Measurements from ENCODE around the gene SHISA6. TPM values are rescaled to one million over a fixed set of nuclear protein-coding genes. Genes with fewer than 3 reads are reported as not detected.

Gene SHISA6
- total RNA-seq, 1 donor from 2014 or later = not detected

- DNase-seq (ENCODE audit: extremely low spot score, unreplicated experiment) = no peak
- H3K27me3 Mint-ChIP-seq (ENCODE audit: unreplicated experiment) = no peaks in the 10 kb centered on the region
- no peaks in the 10 kb centered on the region for H3K36me3 Mint-ChIP-seq (ENCODE audit: unreplicated experiment)
- no peaks in the 10 kb centered on the region for H3K4me1 Mint-ChIP-seq (ENCODE audit: unreplicated experiment)
- H3K27ac Mint-ChIP-seq (ENCODE audit: unreplicated experiment) = no peak overlapping the region
- H3K9me3 Mint-ChIP-seq (ENCODE audit: unreplicated experiment) = peaks cover 12% of the 10 kb centered on the region
- TF ChIP-seq, protein P1, sequence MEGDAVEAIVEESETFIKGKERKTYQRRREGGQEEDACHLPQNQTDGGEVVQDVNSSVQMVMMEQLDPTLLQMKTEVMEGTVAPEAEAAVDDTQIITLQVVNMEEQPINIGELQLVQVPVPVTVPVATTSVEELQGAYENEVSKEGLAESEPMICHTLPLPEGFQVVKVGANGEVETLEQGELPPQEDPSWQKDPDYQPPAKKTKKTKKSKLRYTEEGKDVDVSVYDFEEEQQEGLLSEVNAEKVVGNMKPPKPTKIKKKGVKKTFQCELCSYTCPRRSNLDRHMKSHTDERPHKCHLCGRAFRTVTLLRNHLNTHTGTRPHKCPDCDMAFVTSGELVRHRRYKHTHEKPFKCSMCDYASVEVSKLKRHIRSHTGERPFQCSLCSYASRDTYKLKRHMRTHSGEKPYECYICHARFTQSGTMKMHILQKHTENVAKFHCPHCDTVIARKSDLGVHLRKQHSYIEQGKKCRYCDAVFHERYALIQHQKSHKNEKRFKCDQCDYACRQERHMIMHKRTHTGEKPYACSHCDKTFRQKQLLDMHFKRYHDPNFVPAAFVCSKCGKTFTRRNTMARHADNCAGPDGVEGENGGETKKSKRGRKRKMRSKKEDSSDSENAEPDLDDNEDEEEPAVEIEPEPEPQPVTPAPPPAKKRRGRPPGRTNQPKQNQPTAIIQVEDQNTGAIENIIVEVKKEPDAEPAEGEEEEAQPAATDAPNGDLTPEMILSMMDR (IDR thresholded peaks at IDR 0.05) = no peak
- no peak overlapping the region for H3K4me3 Mint-ChIP-seq (ENCODE audit: unreplicated experiment)
Measured at GRCh38 chr17:11589716-11590115, 348.7 kb downstream of the SHISA6 start.

GRCh38 chr17:11598274-11599221, 357.5 kb downstream of the SHISA6 start, which contains the start of gene DNAH9:
Gene DNAH9 (plus strand): TSS chr17:11598470. CDS start chr17:11598499, 29 bp downstream.
- no peak within 1 kb of the TSS for H3K27ac Mint-ChIP-seq (ENCODE audit: unreplicated experiment)
- H3K4me3 Mint-ChIP-seq (ENCODE audit: unreplicated experiment) = peak within 1 kb of the TSS; percentile 56
- H3K9me3 Mint-ChIP-seq (ENCODE audit: unreplicated experiment) = peaks cover 3% of the 10 kb centered on the region
- TF ChIP-seq, protein P1 (IDR thresholded peaks at IDR 0.05) = no peak
- peaks cover 8% of the 10 kb centered on the region for H3K27me3 Mint-ChIP-seq (ENCODE audit: unreplicated experiment)
- peak; percentile 87 for DNase-seq (ENCODE audit: extremely low spot score, unreplicated experiment)
- no peaks in the 10 kb centered on the region for H3K36me3 Mint-ChIP-seq (ENCODE audit: unreplicated experiment)
- H3K4me1 Mint-ChIP-seq (ENCODE audit: unreplicated experiment) = peaks cover 2% of the 10 kb centered on the region

- peaks cover 2% of the 10 kb centered on the region for H3K4me1 Mint-ChIP-seq (ENCODE audit: unreplicated experiment)
- no peak overlapping the region for H3K27ac Mint-ChIP-seq (ENCODE audit: unreplicated experiment)
- no peak overlapping the region for H3K4me3 Mint-ChIP-seq (ENCODE audit: unreplicated experiment)
- no peaks in the 10 kb centered on the region for H3K36me3 Mint-ChIP-seq (ENCODE audit: unreplicated experiment)
- no peak for DNase-seq (ENCODE audit: extremely low spot score, unreplicated experiment)
- TF ChIP-seq, protein P1 (IDR thresholded peaks at IDR 0.05) = no peak
- peaks cover 3% of the 10 kb centered on the region for H3K9me3 Mint-ChIP-seq (ENCODE audit: unreplicated experiment)
- peaks cover 8% of the 10 kb centered on the region for H3K27me3 Mint-ChIP-seq (ENCODE audit: unreplicated experiment)
Measured at GRCh38 chr17:11601661-11602060, 360.6 kb downstream of the SHISA6 start.

DNA sequence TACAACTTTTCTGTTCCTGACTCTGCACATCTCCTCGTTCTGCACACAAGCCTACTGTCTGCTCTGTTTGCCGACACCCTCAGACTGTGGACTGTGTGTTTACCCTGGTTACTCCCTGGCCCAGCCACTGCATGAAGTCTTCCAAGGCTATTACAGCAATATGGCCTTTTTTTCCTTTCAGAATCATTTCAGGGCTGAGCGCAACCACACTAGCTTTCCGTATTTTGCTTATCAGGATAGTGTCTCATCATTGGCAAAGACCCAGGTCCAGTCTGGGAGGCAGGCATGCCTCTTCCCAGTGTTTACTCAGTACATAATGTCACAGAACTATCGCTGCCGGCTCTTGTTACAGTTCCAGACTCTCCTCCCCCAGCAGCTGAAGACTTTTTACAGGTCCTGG, 367.4 kb downstream of the SHISA6 start:
- H3K4me3 Mint-ChIP-seq (ENCODE audit: unreplicated experiment) = no peak overlapping the region
- no peak for DNase-seq (ENCODE audit: extremely low spot score, unreplicated experiment)

More for the DNA sequence above, 367.4 kb downstream of the SHISA6 start:
- TF ChIP-seq, protein P1 (IDR thresholded peaks at IDR 0.05) = no peak
- no peak overlapping the region for H3K27ac Mint-ChIP-seq (ENCODE audit: unreplicated experiment)
- no peaks in the 10 kb centered on the region for H3K27me3 Mint-ChIP-seq (ENCODE audit: unreplicated experiment)
- H3K36me3 Mint-ChIP-seq (ENCODE audit: unreplicated experiment) = no peaks in the 10 kb centered on the region
- H3K9me3 Mint-ChIP-seq (ENCODE audit: unreplicated experiment) = peaks cover 3% of the 10 kb centered on the region
- H3K4me1 Mint-ChIP-seq (ENCODE audit: unreplicated experiment) = no peaks in the 10 kb centered on the region

Data from osteocyte (in vitro differentiated cells).